GM19023 (cell line): ENCODE measurements around the gene NUBPL.
"Not testable (repeated sequence)": the region's sequence is repeated elsewhere in the genome, so short reads cannot be mapped to it uniquely, and the experiment has no call there.

Experiments
- ATAC-seq: cut with Tn5 transposase; IDR thresholded peaks from one replicate; pipeline ENCODE4 v1.9.1; 2021; ENCODE audit warnings: mild to moderate bottlenecking, moderate library complexity; ENCODE audit not compliant: unreplicated experiment

Gene NUBPL

DNA sequence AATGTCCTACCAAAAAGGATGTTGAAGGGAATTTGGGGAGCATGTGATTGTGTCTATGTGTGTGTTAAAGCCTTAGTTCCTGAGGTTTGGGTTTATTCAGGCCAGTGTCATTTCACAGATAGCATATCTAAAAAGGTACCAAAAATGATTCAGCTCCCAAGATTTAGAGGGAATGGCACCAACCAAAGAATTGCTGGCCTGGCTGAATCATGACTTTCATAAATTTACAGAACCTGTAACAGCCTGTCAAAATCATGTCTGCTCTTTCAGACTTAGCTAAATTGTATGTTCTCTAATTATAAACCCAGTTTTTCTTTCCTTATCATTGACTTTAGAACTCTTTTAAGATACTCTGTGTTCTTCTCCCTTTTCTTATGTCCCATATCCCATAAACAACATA is 231.5 kb downstream of the NUBPL start:
- no peak for ATAC-seq

DNA sequence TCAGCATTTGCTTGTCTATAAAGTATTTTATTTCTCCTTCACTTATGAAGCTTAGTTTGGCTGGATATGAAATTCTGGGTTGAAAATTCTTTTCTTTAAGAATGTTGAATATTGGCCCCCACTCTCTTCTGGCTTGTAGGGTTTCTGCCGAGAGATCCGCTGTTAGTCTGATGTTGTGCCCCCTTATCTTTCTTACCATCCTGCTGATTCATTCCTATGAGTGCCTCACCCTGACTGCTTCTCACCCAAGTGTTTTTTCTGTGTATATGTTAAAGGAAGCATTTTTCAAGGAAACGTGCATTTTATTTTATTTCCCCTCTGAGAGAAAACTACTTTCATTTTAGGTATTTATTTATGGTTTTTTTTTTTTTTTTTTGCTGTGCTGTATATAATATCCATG is 236.7 kb downstream of the NUBPL start:
- not testable (repeated sequence) for ATAC-seq

DNA sequence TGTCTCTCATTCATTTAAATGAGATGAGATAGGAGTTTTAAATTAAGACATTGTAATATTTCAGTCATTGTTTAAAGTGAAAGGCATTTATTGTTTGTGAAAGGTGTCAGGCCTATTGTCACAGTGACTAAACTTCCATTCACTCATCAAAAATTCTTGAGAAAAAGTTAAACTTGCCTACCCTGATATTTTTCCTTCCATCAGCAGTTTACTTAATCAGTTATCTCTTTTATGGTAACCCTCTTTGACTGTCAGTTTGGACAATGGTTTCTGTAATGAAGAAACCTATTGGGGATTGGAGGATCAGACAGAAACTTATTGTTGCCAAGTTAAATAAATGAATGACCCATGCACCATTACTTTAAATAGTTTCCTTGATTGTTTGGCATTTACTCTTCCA is 241.6 kb downstream of the NUBPL start:
- ATAC-seq = no peak

DNA sequence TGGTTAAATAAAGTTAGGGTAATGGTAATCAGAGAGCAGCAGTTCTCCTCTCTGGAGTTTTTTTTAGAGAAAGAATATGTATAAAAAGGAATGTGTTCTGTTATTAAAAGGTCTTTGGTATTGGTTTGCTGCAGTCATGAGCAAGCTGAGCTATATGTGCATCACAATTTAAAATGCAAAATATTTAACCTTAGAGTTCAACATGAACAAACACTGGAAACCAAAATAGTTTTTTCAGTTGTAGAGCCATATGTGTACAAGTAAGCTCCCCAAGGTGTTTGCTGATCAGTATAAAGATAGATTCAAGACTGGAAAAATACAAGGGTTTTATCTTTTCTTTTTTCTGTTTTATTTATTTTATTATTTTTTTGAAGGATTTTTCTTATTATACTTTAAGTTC is 245.0 kb downstream of the NUBPL start:
- no peak for ATAC-seq

- ATAC-seq = not testable (repeated sequence)
Measured at GRCh38 chr14:31811693-31812628, 250.8 kb downstream of the NUBPL start.

- not testable (repeated sequence) for ATAC-seq
Measured at GRCh38 chr14:31813724-31814490, 252.7 kb downstream of the NUBPL start.

- ATAC-seq = no peak
Measured at GRCh38 chr14:31819281-31819680, 258.1 kb downstream of the NUBPL start.

DNA sequence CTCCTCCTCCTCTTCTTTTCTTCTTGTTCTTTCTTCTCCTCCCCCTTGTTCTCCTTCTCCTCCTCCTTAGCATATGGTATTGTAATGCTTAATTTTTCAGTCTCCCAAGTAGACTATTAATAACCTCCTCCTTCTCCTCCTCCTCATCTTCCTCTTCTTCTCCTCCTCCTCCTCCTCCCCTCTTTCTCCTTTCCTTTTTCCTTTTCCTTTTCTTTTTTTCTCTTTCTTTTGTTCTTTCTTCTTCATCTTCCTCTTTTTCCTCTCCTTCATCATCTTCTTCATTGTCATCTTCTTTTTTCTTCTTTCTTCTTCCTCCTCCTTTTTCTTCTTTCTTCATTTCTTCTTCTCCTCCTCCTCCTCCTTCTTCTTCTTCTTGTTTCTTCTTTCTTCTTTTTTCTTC is 264.3 kb downstream of the NUBPL start:
- no peak for ATAC-seq

DNA sequence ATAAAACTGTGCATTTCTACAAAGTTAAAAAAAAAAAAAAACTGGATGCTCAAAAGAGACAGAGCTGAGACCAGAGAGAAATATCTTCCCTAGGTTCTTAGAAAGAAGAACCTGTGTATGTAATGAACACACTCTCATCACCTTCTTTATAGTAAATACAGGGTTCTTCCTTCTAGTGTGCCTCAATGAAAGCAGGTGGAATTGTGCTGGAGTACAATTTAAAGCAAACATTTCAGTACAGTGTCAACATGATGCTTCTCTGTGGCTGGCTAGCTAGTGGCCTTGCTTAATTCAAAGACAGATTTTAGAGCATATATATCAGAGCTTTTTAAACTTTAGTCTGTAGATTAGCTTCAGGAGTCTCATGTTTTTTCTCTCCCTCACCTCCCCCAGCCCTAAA is 266.1 kb downstream of the NUBPL start:
- ATAC-seq = no peak

DNA sequence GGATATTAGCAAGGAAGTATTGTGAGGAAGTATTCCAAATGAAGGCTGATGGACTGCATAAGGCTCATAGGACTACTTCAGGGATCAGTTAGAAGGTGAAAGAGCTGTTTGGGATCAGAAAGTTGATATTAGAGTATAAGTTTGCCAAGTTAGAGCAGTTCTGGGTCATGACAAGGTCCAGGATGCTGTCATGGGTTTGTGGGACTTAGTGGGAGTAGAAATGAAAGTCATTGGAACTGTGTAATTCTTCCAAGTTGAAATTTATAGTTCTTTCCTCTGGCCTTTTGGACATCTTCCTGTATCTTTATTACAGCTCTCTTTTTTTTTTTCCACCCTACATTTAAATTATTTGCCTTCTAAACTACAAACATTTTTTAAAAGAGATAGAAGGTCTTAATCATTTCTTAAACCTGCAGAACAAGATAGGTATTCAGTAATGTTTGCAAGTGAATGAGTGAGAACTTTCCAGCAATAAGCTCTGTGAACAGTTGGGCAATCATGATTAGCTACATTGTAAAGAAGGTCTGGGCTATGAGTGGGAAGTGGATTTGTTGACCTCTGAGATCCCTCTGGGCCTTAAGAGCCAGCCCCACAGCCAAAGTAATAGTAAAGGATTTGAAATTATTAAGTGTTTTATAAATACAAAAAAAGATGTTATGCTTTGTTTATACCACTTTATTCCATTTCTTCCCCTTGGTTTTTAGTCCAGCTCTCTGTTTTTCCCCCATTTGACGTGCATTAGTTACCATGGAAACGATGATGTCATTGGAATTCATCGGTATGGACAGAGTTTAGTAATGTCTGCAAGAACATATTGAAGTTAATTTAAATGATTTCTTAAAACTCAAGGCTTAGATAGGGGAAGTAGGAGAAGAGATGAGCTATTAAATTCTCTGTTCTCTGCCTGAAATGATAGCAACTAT is 268.0 kb downstream of the NUBPL start:
- no peak for ATAC-seq

- ATAC-seq = no peak
Measured at GRCh38 chr14:31834616-31835015, 273.4 kb downstream of the NUBPL start.

DNA sequence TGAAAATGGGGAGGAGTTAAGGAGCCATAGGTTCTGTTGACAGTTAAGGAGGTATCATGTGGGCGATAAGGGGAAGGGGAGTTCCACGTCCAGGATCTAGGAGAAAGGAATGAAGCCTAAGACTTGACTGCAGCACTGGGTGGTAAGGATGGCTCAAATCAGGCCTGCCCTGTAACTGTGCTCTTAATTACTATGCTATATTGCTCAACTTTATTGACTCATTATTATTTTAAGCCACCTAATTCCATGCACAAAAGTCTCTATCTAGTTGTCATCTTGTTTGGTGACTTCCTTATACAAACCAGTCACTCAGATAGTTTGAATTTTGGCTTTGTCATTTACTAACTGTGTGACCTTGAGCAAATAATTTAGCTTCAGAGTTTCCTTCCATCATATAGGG is 273.8 kb downstream of the NUBPL start:
- ATAC-seq = no peak

DNA sequence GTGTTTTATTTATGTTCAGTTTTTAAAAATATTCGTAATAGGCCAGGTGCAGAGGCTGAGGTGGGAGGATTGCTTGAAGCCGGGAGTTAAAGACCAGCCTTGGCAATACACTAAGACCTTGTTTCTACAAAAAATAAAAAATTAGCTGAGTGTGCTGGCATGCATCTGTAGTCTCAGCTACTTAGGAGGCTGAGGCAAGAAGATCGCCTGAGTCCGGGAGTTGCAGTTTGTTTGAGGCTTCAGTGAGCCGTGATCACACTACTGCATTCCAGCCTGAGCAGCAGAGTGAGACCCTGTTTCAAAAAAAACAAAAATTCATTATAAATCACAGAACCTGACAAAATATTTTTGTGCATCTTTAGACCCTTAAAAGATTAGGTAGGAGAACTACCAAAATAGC is 275.8 kb downstream of the NUBPL start:
- no peak for ATAC-seq

- ATAC-seq = no peak
Measured at GRCh38 chr14:31842899-31843298, 281.7 kb downstream of the NUBPL start.

DNA sequence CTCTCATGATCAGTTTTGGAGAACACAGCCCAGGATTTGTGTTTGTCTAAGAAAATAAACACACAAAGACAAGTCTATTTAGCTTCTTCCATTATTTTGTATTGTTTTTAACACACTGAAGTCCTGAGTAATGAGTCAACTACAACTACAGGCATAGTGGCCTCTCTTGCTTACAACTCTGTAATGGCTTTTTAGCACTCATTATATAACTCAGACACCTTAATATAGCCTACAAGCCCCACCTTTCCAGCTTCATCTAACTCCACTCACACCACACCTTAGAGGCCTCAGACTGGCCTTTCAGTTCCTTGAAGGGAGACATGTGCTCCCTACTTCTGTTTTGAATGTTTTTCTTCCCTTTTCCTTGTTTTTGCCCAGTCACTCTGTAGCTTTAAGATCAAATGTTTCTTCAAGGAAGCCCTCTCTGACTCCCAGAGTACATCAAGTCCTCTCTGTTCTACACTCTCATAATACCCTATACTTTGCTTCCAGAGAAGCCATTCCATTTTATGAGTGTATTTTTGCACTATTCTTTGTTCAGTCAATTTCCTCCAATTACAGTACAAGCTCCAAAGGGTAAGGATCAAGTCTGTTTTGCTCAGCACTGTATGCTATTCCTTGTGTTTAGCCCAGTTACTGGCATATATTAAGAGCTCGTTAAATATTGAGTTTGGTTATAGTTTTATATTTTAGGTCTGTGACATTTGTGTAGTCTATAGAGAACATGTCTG is 282.3 kb downstream of the NUBPL start:
- no peak for ATAC-seq

DNA sequence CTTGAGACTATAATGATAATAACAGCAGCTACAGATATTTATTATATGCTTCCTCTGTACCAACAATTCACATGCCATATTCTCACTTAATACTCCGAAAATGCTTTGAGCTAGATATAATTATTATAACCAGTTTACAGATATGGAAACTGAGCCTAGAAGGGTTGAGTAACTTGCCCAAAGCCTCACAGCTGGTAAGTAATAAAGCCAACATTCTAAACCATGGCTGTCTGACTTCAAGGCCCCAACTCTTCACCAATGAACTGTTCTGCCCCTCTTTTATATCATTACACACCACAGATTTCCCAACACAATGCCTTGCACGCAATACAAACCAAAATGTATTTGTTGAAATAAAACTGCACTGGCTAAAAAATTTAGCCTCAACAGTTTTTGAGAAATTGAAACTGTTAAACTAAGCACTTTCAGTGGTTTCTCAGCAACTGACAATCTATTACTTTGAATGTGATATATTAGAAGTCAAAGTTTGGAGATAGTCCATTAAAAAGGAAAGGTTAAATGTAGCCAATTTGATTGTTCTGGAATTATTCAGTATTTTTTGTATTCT is 293.4 kb downstream of the NUBPL start:
- ATAC-seq = no peak

- ATAC-seq = no peak
Measured at GRCh38 chr14:31855262-31855661, 294.1 kb downstream of the NUBPL start.

GRCh38 chr14:31856003-31856402 is 294.8 kb downstream of the NUBPL start:
- not testable (repeated sequence) for ATAC-seq

- ATAC-seq = no peak
Measured at GRCh38 chr14:31858868-31859267, 297.7 kb downstream of the NUBPL start.
